Stimulated activated CD8-positive, alpha-beta memory T cell treated with anti-CD3 and anti-CD28 coated beads, Interleukin-15, amount 100 ng/mL, for 48 hours (primary cell): ENCODE results near the gene TMEM244.
"Not testable (repeated sequence)": the region's sequence is repeated elsewhere in the genome, so short reads cannot be mapped to it uniquely, and the experiment has no call there.

Source experiments
- DNase-seq, 2 donors: peaks; one replicate each; pipeline ENCODE4 v3.0.0-alpha.2; 2020; ENCODE audit warnings: low read depth in 2 of 2

The TMEM244 gene

GRCh38 chr6:129812145-129812777, 48.9 kb downstream of the TMEM244 start:
- DNase-seq, result no peak

DNA sequence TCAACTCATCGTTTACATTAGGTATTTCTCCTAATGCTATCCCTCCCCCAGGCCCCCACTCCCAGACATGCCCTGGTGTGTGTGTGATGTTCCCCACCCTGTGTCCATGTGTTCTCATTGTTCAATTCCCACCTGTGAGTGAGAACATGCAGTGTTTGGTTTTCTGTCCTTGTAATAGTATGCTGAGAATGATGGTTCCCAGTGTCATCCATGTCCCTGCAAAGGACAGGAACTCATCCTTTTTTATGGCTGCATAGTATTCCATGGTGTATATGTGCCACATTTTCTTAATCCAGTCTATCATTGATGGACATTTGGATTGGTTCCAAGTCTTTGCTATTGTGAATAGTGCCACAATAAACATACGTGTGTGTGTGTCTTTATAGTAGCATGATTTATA, 54.0 kb downstream of the TMEM244 start:
- DNase-seq, result not testable (repeated sequence)

DNA sequence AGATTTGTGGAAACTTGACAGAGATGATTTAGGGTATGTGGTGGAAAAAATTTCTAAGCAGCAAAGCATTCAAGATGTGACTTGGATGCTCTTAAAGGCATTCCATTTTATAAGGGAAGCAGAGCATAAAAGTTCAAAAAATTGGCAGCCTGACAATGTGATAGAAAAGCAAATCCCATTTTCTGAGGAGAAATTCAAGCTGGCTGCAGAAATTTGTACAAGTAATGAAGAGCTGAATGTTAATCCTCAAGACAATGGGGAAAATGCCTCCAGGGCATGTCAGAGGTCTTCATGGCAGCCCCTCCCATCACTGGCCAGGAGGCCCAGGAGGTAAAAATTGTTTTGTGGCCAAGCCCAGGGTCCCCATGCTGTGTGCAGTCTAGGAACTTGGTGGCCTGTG, 58.2 kb downstream of the TMEM244 start:
- not testable (repeated sequence) for DNase-seq

DNA sequence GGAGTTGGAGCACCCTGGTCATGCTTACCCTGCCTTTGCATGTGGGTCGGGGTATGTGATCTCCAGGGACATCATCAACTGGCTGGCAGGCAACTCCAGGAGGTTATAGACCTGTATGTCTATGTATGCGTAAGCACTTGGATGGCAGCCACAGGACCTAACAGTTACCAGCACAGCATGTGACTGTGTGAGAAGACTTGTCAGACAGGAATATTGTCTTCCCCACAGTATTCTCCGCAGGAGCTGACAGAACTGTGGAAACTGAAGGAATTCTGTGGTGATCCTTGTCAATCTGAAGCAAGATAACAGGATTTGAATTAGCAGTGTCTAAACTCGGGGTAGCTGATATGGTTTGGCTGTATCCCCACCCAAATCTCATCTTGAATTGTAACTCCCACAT, 59.2 kb downstream of the TMEM244 start:
- no peak for DNase-seq

- DNase-seq, result no peak
Measured at GRCh38 chr6:129795261-129795660, 65.9 kb downstream of the TMEM244 start.

GRCh38 chr6:129793447-129793846, 67.7 kb downstream of the TMEM244 start:
- DNase-seq, result no peak

DNA sequence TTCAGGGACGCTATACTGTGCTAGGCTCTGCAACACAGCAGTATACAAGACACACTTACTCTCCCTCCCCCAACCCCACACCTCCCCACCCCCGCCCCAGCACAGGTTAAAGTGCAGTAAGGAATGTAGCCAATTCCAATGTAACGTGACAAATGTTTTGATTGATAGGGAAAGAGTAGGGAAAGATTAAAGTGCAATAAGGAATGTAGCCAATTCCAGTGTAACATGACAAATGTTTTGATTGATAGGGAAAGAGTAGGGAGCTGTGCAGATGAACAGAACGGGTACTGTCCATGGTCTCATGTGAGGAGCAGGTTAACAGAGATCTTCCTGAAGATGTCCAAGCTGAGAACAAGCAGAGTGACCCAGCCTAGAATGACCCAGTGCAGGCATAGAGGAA, 69.1 kb downstream of the TMEM244 start:
- no peak for DNase-seq

DNA sequence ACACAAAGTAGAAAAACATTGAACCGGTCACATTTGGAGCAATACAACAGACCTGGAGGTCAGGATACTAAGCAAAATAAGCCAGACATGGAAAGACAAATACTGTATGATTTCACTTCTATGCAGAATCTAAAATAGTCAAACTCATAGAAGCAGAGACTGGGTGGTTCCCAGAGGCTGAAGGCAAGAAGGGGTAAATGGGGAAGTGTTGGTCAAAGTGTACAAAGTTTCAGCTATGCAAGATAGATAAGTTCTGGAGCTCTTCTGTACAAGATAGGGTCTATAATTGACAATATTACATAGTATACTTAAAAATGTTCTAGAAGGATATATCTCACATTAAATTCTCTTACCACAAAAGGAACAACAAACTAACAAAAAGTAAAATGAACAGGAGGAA, 70.3 kb downstream of the TMEM244 start:
- DNase-seq, result no peak

GRCh38 chr6:129789974-129790373, 71.1 kb downstream of the TMEM244 start:
- no peak for DNase-seq

- no peak for DNase-seq
Measured at GRCh38 chr6:129787816-129788215, 73.3 kb downstream of the TMEM244 start.

DNA sequence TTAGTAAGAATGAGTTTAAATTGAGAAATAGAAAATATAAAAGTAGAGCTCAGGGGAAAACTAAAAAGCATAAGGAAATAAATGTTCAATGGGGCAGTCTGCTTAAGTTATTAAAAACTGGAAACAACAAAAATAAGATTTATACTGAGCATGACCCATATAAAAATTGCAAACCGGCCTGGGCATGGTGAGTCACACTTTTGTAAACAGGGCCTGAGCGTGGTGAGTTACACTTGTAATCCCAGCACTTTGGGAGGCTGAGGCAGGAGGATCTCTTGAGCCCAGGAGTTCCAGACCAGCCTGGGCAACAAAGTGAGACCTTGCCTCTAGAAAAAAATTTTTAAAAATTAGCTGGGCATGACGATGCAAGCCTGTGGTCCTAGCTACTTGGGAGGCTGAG, 74.6 kb downstream of the TMEM244 start:
- no peak for DNase-seq

DNA sequence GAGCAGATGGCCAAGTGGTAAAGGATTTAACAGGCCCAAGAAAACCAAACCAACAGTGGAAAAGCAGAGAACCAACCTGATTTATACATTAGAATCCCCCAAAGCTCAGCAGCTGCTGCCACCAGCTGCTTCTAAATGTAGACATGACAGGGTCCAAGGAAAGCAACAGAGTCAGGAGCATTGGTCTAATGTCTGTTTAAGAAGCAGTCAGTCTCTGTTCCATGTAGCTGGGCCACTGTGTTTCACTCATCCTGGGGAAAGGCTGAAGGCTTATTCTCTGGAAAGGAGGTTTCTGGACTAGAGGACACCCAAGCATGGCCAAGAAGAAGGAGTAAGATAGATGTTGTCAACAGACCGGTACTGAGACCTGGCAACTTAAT, 75.4 kb downstream of the TMEM244 start:
- no peak for DNase-seq

- no peak for DNase-seq
Measured at GRCh38 chr6:129785047-129785755, 75.9 kb downstream of the TMEM244 start.
